Mucosa of descending colon (tissue), 3 donors: Measurements from ENCODE around the gene ENPEP. TPM values are rescaled to one million over a fixed set of nuclear protein-coding genes. Genes with fewer than 3 reads are reported as not detected.
A peak's percentile ranks its signal among the peaks of the same experiment; 100 is the strongest.

Experiments used
- ATAC-seq: fragments of 200-7000 bp; cut with Tn5 transposase; one replicate; pipeline ENCODE4 v1.9.1; 2020; ENCODE audit warnings: mild to moderate bottlenecking, moderate library complexity
- DNase-seq, 3 donors: peaks; one replicate each; pipeline ENCODE4 v3.0.0-alpha.2; 2020
- H3K36me3 ChIP-seq: fragments of 200-600 bp; one replicate; pipeline ENCODE4 v1.8.0; 2021; ENCODE audit warnings: low read depth, mild to moderate bottlenecking
- H3K4me1 ChIP-seq: fragments of 200-600 bp; one replicate; pipeline ENCODE4 v1.8.0; 2021; ENCODE audit warnings: low read depth, mild to moderate bottlenecking
- H3K4me3 ChIP-seq: fragments of 200-600 bp; one replicate; pipeline ENCODE4 v1.8.0; 2021; ENCODE audit warnings: mild to moderate bottlenecking
- H3K9me3 ChIP-seq: fragments of 200-600 bp; one replicate; pipeline ENCODE4 v1.8.0; 2021; ENCODE audit warnings: mild to moderate bottlenecking
- intact Hi-C, 2 donors: fragments of 100-400 bp; cut with DNase I in 1 of 2; cut with micrococcal nuclease in 1 of 2; formaldehyde crosslinking; loops; one replicate each; pipeline versions ENCODE4 v1.11.0 to v1.11.1; 2022; cut with DNase I, micrococcal nuclease
- total RNA-seq, 3 donors: library from RNA; stranded (reverse); fragmentation: NEBNext Ultra II Directional in 2 of 3; extraction: Animal tissue kit (Norgen Biotek cat#: 25700) in 2 of 3; gene quantifications; one replicate each; pipeline versions ENCODE4 v1.2.1 to v1.2.4, GENCODE V29; 2021 to 2023
- TF ChIP-seq, protein P1 (sequence below): fragments of 200-600 bp; IDR thresholded peaks from one replicate; pipeline ENCODE4 v1.8.0; 2022; ENCODE audit warnings: antibody characterized with exemption, mild to moderate bottlenecking
- donor health status: DM: no; HTN: no; CAD: no; lungs with moderate emphysema.
- donor health status: DM: no; HTN: no; CAD: no.
- donor health status: DM: no; HTN: yes; CAD: no.

The ENPEP gene
- total RNA-seq, 3 donors from 2014 or later = 1.2 to 2.1 (median 1.5) TPM

GRCh38 chr4:110605077-110605476 is 129.1 kb downstream of the ENPEP start:
- TF ChIP-seq, protein P1, sequence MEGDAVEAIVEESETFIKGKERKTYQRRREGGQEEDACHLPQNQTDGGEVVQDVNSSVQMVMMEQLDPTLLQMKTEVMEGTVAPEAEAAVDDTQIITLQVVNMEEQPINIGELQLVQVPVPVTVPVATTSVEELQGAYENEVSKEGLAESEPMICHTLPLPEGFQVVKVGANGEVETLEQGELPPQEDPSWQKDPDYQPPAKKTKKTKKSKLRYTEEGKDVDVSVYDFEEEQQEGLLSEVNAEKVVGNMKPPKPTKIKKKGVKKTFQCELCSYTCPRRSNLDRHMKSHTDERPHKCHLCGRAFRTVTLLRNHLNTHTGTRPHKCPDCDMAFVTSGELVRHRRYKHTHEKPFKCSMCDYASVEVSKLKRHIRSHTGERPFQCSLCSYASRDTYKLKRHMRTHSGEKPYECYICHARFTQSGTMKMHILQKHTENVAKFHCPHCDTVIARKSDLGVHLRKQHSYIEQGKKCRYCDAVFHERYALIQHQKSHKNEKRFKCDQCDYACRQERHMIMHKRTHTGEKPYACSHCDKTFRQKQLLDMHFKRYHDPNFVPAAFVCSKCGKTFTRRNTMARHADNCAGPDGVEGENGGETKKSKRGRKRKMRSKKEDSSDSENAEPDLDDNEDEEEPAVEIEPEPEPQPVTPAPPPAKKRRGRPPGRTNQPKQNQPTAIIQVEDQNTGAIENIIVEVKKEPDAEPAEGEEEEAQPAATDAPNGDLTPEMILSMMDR = no peak
- H3K36me3 ChIP-seq = no peaks in the 10 kb centered on the region
- intact Hi-C loops = no loop called here
- no peak overlapping the region for H3K4me3 ChIP-seq
- ATAC-seq = no peak
- H3K4me1 ChIP-seq = no peaks in the 10 kb centered on the region
- DNase-seq = no peak
- H3K9me3 ChIP-seq = no peaks in the 10 kb centered on the region

DNA sequence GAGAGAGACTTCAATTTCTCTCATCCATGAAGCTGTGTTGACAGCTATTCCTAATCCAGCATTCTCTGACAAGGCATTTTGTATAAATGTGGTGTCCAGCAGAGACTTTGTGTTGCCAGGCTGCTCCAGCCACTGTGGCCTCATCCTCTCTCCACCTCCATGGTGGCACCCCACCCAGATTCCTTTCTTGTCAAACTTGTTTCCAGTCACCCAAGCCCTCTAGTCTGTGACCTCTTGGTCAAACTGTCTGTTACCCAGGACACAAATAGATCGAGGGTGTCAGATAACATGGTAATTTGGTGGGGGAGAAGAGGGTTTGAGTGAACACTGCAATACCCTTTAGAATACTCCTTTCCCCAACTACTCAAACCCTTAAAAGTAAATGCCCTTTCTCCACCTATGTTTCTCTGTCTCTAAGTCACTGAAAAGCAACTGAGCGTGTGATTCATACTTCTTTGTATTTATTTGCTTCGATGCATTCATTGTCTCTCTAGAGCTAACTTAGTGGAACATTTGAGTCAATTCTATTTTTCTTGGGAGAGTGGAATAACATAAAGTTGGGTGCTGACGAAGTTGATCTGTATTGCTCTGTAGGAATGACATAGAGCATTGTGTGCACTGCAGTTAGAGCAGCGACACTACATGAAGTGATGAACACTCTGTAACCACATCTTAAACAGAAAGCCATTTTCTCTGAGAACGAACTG is 133.2 kb downstream of the ENPEP start:
- DNase-seq = no peak
- no peak for ATAC-seq
- Histone ChIP-seq H3K36me3 (no peaks in the 10 kb centered on the region), H3K4me1 (peaks cover 13% of the 10 kb centered on the region), H3K4me3 (no peak overlapping the region), H3K9me3 (no peaks in the 10 kb centered on the region)
- TF ChIP-seq, protein P1 = no peak
- intact Hi-C loops = no loop called here

DNA sequence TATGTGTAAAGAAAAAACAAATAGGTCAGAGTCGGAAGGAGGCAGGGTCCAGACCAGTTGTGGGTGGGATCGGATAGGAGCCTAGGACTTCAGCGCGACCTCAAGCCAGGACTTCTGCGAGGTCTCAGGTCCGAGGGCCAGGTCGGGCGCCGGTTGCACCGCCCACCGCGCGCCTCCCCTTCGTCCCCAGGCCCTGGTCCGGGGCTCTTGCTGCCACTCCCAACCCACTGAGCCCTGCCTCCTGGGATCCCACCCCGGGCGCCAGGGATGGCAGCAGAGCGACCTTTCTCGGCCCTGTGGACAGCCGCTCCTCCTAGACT is 134.6 kb downstream of the ENPEP start:
- Histone ChIP-seq H3K36me3 (no peaks in the 10 kb centered on the region), H3K4me1 (peaks cover 13% of the 10 kb centered on the region), H3K9me3 (no peaks in the 10 kb centered on the region), H3K4me3 (no peak overlapping the region)
- TF ChIP-seq, protein P1 = no peak
- DNase-seq (peak in 1 of 3 donors; percentile 24), ATAC-seq (no peak)
- intact Hi-C loops = no loop called here

DNA sequence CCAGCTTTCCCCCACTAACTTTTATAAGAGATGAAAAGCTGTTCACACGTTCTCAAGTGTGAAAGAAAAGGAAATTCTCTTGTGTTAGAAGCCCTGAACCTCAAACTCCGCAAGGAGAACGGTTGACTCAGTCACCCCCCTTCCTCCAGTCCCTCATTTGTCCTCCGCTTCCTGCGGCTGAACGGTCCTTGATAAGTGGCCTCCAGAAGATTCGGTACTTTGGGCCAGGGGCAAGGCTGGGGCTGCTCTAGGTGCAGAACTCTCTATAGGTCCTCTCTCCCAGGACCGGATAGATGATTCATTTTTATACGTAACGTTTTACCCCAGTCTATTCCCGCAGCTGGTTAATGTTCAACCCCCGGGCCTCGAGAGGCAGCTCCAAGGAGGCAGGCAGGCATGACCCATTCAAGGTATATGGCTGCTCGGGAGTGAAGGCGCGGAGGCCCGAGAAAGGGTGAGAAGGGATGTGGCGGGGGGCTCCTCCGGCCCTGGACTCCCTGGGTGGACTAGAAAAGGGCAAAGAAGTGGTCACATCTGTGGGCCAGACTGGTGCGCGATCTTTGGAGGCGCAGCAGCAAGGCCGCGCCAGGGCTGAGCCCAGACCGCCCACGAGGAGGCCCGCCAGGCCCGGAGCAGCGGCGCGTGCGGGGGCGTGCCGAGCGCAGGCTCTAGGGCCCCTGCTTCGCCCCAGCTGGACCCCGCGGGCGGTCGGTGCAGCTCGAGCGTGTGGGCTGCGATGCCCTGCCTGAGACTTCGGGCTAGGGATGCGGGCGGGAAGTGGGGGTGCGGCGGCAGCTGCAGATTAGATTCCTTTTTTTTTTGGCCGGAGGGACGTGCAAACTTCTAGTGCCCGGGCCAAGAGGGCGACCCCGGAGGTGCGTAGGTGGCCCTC is 135.2 kb downstream of the ENPEP start:
- H3K36me3 ChIP-seq = no peaks in the 10 kb centered on the region
- H3K4me1 ChIP-seq = peaks cover 13% of the 10 kb centered on the region
- ATAC-seq = peak; percentile 95
- no peak overlapping the region for H3K4me3 ChIP-seq
- intact Hi-C loops = no loop called here
- TF ChIP-seq, protein P1 = no peak
- H3K9me3 ChIP-seq = no peaks in the 10 kb centered on the region
- peak in 2 of 3 donors; percentile 68 to 76 for DNase-seq

- H3K9me3 ChIP-seq = no peaks in the 10 kb centered on the region
- ATAC-seq = no peak
- H3K36me3 ChIP-seq = no peaks in the 10 kb centered on the region
- peaks cover 13% of the 10 kb centered on the region for H3K4me1 ChIP-seq
- TF ChIP-seq, protein P1 = no peak
- no peak for DNase-seq
- intact Hi-C loops = no loop called here
- H3K4me3 ChIP-seq = no peak overlapping the region
These were observed 136.1 kb downstream of the ENPEP start for GRCh38 chr4:110611968-110612447.
